IPS-11a (cell line): ENCODE measurements around the gene CLIP1.
"Not testable (repeated sequence)": the region's sequence is repeated elsewhere in the genome, so short reads cannot be mapped to it uniquely, and the experiment has no call there.

Experiments
- H3K4me3 ChIP-seq: one replicate; pipeline ENCODE4 v1.5.1; 2013; ENCODE audit warnings: low read depth, low read length, control low read depth

CLIP1 gene

DNA sequence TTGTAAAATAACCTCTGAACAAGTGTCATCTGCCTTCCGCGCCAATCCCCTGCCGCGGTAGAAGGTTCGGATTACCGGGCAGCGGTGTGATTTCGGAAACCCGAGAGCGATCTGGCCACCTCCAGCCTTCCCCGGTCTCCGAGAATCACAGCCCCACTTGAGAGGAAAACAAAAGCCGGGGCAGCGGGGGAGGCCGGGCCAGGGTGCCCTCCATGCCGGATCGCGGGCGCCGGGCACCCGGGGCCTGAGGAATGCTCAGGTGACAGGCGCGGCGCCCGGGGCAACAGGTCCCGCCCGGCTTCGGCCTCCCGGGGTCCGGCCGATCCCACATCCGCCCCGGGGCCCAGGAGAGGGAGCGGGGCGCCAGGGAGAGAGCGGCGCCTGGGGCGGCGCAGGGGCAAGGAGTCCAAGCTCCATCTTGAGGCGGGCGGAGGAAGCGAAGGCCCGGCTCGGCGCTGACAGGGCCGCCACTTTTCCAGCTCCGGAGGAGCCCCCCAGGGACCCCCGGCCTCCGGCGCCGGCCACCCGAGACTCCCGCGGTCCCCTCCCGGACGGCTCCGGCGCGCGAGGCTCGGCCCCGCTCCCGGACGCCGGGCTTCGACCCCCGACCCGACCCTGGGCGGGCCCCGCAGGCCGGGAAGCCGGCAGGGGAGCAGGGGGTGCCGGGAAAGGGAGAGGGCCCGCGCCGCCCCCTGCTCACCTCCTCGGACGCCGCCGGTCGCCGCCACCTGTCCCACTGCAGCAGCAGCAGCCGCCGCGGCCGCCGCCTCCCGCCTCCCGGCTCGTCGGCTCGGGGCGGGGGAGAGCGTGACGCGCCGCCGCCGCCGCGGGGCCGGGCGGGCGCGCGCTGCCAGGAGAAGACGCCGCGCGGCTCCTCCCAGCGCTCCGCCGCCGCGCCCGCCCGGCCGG lies at the start of gene CLIP1:
Gene CLIP1, minus strand, starts transcription at position 849 of the 909 bp plus-strand sequence. CDS start 42,217 bp downstream, outside the sequence.
- H3K4me3 ChIP-seq: peak within 1 kb of the TSS; percentile 82

DNA sequence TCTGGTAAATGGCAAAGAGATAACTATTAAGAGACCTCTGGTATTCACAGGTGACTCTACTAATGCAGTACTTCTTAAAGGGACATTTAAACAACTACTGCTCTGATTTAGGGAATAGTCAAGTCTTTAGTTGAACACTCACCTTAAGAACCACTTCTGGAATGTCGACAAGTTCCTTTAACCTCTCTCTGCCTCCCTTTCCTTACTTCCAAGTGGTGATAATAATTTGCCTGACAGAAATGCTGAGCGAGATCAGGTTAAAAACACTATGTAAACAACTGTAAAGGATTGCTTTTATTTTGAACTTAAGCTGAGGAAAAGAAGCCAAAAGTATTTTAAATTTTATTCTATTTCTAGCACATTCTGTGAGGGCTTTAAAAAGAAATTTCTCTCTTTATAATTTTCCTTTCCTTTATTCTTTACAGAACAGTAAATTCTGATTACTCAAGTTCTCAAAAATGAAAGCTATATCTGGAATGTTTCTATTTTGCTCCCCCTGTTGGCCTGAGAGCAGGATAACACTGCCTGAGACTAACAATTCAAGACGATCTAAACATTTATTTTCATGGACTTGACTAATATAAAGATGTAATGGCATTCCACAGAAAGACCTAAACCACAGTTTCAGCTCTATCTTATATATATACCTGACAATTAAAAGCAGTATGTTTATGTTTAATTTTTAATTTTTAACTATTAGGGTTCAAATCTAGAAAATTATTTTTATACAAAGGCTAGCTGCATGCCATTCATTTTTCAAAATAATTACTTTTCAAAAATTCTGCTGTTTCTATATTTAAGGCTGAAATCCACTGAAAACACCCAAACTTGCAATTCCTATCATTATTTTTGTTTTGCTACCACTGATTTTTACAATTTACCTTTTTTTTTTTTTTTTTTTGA lies 49.1 kb upstream of the CLIP1 start:
- no peak overlapping the region for H3K4me3 ChIP-seq

DNA sequence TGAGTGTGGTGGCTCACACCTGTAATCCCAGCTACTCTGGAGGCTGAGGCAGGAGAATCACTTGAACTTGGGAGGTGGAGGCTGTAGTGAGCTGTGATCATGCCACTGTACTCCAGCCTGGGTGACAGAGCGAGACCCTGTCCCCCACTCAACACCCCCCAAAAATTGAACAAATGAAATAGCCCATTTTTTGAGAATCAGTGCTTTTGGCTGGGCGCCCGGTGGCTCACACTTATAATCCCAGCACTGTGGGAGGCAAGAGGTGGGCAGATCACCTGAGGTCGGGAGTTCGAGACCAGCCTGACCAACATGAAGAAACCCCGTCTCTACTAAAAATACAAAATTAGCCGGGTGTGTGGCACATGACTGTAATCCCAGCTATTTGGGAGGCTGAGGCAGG lies 48.1 kb upstream of the CLIP1 start:
- H3K4me3 ChIP-seq: not testable (repeated sequence)

DNA sequence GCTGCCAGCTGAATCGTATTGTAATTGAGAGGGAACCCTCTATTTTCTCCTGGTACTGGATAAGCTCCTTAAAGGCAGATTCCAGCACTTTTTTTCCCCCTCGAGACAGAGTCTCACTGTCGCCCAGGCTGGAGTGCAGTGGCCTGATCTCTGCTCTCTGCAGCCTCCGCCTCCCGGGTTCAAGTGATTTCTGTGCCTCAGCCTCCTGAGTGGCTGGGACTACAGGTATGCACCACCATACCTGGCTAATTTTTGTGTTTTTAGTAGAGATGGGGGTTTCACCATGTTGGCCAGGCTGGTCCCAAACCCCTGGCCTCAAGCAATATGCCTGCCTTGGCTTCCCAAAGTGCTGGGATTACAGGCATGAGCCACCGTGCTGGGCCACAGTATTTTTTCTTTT lies 47.4 kb upstream of the CLIP1 start:
- not testable (repeated sequence) for H3K4me3 ChIP-seq

DNA sequence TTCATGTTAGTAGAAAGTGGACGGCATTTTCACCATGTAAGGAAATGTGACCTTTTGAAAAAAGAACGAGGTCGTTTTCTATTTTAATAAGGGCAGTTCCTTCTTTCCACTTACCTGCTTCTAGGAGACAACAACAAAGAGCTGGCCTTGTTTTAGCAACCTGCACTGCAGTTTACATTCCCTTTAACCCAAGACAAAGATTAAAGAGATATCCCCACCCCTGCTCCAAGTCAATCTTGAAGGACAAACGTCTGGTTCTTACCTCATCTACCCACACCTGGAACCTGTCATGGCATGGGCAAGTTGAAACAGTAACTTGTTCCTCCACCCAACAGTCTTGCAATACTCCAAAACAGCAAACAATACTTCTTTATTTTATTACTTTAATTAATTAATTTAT lies 45.5 kb upstream of the CLIP1 start:
- no peak overlapping the region for H3K4me3 ChIP-seq

DNA sequence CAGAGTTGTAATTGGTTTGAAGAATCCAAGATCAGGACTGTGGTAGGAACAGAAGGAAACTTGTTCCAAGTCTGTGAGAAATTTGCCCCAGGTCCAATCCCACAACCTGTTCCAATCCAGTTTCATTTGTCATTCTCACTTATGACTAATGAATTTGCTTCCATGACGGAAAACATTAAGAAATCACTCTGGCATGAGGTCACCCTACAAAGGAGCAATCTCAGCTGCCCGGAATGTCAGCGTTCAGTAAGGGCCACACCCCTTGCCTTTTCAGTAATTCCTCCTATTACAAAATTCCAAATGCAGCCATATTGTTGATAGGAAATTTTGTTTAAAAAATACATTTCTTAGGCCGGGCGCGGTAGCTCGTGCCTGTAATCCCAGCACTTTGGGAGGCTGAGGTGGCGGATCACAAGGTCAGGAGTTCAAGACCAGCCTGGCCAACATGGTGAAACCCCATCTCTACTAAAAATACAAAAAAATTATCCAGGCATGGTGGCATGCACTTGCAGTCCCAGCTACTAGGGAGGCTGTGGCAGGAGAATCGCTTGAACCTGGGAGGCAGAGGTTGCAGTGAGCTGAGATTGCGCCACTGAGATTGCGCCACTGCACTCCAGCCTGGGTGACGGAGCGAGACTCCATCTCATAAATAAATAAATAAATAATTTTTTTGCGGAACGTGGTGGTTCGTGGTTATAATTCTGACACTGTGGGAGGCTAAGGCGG lies 42.0 kb upstream of the CLIP1 start:
- not testable (repeated sequence) for H3K4me3 ChIP-seq

DNA sequence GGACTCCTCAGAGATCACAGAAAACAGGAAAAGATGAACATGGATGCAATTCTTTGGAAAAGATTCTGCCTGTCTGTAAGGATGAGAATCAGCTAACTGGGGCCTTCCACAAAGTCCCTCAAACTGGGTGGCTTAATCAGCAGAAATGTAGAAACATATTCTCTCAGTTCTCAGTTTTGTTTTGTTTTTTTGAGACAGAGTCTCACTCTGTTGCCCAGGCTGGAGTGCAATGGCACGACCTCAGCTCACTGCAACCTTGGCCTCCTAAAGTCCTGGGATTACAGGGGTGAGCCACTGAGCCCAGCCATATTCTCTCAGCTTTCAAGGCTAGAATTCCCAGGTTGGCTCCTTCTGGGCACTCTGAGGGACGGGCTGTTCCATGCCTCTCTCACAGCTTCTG lies 38.2 kb upstream of the CLIP1 start:
- H3K4me3 ChIP-seq: no peak overlapping the region

DNA sequence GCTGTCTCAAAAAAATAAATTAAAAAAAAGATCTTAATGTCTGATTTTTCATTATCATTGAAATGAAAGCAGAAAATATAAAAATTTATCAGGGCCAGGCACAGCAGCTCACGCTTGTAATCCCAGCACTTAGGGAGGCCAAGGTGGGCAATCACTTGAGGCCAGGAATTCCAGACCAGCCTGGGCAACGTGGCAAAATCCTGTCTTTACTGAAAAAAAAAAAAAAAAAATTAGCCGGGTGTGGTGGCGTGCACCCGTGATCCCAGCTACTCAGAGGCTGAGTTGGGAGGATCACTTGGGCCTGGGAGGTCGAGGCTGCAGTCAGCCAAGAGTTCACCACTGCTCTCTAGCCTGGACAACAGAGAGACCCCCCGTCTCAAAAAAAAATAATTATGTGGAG lies 37.6 kb upstream of the CLIP1 start:
- H3K4me3 ChIP-seq: no peak overlapping the region

DNA sequence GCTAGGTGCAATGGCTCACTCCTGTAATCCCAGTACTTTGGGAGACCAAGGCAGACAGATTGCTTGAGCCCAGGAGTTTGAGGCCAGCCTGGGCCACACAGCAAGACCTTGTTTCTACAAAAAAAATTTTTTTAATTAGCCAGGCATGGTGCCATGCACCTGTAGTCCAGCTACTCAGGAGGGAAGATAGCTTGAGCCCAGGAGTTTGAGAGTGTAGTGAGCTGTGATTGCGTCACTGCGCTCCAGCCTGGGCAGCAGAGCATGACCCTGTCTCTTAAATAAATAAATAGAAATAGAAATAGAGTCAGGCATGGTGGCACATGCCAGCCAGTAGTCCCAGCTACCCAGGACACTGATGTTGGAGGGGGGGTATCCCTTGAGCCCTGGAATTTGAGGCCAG lies 36.7 kb upstream of the CLIP1 start:
- no peak overlapping the region for H3K4me3 ChIP-seq

DNA sequence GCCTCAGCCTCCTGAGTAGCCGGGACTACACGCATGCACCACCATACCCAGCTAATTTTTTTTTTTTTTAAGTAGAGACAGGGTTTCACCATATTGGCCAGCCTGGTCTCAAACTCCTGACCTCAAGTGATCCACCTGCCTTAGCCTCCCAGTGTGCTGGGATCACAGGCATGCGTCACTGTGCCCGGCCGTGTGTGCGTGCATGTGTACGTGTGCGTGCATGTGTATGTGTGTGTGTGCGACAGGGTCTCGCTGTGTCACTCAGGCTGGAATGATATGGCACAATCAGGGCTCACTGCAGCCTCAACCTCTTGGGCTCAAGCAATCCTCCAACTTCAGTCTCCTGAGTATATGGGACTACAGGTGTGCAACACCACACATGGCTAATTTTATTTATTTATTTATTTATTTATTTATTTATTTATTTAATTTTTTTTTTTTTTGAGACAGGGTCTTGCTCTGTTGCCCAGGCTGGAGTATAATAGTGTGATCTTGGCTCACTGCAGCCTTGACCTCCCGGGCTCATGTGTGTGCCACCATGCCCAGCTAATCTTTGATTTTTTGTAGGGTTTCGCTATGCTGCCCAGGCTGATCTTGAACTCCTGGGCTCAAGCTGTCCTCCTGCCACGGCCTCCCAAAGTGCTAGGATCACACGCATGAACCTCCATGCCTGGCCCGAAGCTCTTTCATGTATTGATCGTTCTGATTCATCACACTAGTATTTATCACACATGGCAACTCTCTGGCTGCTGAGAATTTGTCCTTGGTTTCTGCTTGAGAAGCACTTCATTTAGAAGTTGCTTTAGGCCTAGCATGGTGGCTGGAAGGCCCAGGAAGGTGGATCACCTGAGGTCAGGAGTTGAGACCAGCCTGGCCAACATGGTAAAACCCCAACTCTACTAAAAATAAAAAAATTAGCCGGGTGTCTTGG lies 35.9 kb upstream of the CLIP1 start:
- H3K4me3 ChIP-seq: no peak overlapping the region

DNA sequence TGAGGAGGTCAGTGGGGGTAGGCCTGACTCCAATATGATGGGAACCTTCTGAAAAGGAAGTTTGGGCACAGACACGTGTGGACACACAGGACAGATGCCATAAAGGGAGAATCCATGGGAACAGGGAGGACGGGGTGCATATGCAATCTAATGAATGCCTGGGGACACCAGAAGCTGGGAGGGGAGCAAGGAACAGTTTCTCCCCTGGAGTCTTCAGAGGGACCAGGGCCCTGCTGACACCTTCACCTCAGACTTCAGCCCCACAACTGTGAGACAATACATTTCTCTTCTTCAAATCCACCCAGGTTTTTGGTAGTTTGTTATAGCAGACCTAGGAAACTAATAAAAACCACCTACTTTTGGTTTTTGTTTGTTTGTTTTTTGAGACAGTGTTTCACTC lies 35.2 kb upstream of the CLIP1 start:
- H3K4me3 ChIP-seq: no peak overlapping the region

DNA sequence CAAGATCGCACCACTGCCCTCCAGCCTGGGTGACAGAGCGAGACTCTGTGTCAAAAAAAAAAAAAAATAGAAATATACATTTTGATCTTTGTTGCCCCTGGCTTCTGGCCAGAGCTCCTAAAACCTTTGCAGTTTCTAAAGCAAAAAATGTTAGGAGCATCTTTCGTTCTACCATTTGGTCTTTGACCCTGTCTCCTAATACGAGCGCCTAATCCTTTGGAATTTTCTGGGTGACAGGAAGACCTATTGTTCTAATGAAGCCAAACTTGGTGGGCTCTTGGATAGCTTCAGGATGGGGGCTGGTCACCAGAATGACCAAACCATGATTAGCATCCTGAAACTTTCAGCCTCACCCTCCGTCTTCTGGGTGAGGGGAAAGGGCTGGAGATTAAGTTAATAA lies 32.3 kb upstream of the CLIP1 start:
- no peak overlapping the region for H3K4me3 ChIP-seq

DNA sequence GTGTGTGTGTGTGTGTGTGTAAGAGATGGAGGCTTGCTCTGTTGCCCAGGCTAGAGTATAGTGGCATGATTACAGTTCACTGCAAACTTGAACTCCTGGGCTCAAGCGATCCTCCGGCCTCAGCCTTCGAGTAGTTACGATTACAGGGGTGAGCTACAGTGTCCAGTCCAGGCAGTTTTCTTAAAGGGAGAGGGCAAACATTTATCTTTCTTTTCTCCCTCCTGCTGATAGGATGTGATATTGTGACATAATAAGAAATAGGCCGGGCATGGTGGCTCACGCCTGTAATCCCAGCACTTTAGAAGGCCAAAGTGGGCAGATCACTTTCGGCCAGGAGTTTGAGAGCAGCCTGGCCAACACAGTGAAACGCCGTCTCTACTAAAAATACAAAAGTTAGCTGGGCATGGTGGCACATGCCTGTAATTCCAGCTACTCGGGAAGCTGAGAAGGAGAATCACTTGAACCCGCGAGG lies 31.8 kb upstream of the CLIP1 start:
- no peak overlapping the region for H3K4me3 ChIP-seq

DNA sequence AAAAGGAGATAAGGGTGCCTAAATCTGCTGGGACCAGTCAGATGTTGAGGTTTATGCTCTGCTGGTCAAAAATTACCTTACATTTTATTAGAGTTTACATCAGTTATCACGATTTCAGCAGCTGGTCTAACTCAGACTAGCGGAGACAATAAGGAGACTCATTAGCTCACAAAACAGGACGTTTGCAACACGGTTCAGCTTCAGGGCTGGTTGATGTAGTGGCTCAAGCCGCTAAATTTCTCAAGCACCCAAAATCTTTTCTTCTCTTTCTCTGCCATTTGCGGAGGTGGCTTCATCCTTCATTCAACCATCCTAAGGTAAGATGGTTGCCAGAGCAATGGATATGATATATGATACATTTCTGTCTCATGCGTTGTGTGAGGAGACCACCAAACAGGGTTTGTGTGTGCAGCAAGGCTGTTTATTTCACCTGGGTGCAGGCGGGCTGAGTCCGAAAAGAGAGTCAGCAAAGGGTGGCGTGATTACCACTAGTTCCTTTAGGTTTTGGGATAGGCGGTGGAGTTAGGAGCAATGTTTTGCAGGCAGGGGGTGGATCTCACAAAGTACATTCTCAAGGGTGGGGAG lies 30.3 kb upstream of the CLIP1 start:
- no peak overlapping the region for H3K4me3 ChIP-seq

DNA sequence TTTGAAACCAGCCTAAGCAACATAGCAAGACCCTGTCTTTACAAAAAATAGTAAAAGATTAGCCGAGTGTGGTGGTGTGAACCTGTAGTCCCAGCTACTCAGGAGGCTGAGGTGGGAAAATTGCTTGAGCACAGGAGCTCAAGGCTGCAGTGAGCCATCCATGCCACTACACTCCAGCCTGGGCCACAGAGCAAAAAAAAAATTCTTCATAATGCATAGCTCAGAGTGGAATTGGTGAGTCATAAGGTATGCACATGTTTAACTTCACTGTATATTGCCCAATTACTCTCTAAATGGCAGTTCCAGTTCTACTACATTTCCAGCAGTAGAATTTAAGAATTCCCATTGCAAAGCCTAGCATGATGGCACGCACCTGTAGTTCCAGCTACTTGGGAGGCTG lies 26.8 kb upstream of the CLIP1 start:
- no peak overlapping the region for H3K4me3 ChIP-seq

DNA sequence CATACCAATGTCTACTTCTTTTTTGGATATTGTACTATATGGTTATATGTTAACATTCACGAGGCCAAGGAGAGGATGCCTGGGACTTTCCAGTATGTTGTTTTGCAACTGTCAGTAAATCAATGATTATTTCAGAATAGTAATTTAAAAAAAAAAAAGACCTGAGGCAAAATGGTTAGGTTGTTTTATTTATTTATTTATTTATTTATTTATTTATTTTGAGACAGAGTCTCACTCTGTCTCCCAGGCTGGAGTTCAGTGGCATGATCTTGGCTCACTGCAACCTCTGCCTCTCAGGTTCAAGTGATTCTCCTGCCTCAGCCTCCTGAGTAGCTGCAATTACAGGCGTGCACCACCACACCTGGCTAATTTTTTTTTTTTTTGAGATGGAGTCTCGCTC lies 25.4 kb upstream of the CLIP1 start:
- H3K4me3 ChIP-seq: not testable (repeated sequence)

DNA sequence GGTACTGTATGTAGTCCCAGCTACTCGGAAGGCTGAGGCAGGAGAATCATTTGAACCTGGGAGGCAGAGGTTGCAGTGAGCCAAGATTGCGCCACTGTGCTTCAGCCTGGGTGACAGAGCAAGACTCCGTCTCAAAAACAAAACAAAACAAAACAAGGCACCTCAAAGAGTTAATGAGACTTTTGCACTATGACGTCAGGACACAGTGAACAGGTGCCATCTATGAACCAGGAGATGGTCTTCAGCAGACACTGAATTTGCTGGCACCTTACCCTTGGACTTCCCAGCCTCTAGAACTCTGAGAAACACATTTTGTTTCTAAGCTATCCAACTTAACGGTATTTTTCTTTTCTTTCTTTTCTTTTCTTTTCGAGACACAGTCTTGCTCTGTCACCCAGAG lies 23.9 kb upstream of the CLIP1 start:
- H3K4me3 ChIP-seq: not testable (repeated sequence)

DNA sequence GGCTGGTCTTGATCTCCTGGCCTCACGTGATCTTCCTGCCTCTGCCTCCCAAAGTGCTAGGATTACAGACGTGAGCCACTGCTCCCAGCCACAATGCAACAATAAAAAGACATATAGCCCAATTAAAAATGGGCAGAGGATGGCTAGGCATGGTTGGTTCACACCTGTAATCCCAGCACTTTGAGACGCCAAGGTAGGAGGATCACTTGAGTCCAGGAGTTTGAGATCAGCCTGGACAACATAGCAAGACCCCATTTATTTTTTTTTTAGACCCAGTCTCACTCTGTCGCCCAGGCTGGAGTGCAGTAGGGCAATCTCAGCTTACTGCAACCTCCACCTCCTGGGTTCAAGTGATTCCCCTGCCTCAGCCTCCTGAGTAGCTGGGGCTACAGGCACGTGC lies 21.6 kb upstream of the CLIP1 start:
- H3K4me3 ChIP-seq: not testable (repeated sequence)

DNA sequence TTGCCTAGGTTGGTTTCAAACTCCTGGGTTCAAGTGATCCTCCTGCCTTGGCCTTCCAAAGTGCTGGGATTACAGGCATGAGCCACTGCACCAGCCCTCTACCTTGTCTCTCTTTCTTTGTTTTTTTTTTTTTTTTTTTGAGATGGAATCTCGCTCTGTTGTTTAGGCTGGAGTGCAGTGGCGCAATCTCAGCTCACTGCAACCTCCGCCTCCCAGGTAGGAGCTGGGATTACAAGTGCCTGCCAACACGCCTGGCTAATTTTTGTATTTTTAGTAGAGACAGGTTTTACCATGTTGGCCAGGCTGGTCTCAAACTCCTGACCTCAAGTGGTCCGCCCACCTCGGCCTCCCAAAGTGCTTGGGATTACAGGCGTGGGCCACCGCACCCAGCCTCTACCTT lies 16.4 kb upstream of the CLIP1 start:
- not testable (repeated sequence) for H3K4me3 ChIP-seq

DNA sequence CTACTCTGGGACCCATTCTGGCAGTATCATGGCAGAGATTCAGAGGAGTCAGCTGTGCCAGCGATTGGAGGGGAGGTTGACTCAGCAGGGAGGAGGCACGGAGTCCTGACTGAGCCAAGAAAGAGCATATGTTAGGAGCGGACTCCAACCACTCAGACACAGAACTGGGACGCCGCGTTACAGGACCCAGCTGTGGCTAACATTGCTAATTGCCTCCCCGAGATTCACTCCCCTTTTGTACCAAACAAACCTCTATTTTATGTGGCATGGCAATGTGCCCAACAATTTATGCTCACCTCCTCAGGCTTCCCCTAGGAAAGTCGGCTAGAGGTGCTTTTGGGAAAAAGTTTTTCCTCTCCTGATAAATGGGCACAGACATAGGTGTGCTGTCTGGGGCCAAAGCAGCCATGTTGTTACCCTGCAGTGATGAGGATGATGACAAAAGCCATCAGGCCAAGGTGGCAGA lies 15.2 kb upstream of the CLIP1 start:
- no peak overlapping the region for H3K4me3 ChIP-seq
